GM12878 (cell line): ENCODE measurements around the gene TPCN1. TPM values are rescaled to one million over a fixed set of nuclear protein-coding genes. Genes with fewer than 3 reads are reported as not detected.
A peak's percentile ranks its signal among the peaks of the same experiment; 100 is the strongest.

Experiments
- ATAC-seq: fragments of 200-7000 bp; cut with Tn5 transposase; 3 replicates; pipeline ENCODE4 v1.9.1; 2020; ENCODE audit warnings: mild to moderate bottlenecking, moderate library complexity
- BruUV-seq: library from RNA; stranded (reverse); fragments of 400-500 nt; replicated peaks from 2 replicates; lab custom pipeline; 2021; lab: Mats Ljungman, UMichigan
- CTCF ChIA-PET: fragments of 300-600 bp; sonication (Branson Sonifier 250); formaldehyde crosslinking; extraction: SDS; loops from one replicate; lab custom pipeline; 2021; ENCODE audit warnings: inconsistent platforms; lab: Yijun Ruan, JAX
- POLR2A ChIA-PET: fragments of 350-600 bp; formaldehyde crosslinking; extraction: SDS; loops from one replicate; lab custom pipeline; 2021; ENCODE audit warnings: inconsistent platforms; lab: Charles Lee
- RAD21 ChIA-PET: fragments of 300-600 bp; sonication (Branson Sonifier 250); formaldehyde crosslinking; loops from one replicate; lab custom pipeline; 2023; ENCODE audit warnings: antibody characterized with exemption; ENCODE audit not compliant: unreplicated experiment; lab: Charles Lee
- SMC1A ChIA-PET: fragments of 300-600 bp; sonication (Branson Sonifier 250); formaldehyde crosslinking; loops from one replicate; lab custom pipeline; 2023; ENCODE audit not compliant: unreplicated experiment, uncharacterized antibody; lab: Charles Lee
- DNase-seq: peaks from one replicate; pipeline ENCODE4 v3.0.0-alpha.2; 2011; ENCODE audit warnings: low read depth, low spot score
- FAIRE-seq: peaks from 3 replicates; lab custom pipeline; 2011; peaks lifted over from hg19 to GRCh38; lab: Jason Lieb, UNC
- H2AFZ ChIP-seq: 2 replicates; pipeline ENCODE4 v1.6.0; 2011; ENCODE audit warnings: low read depth, low read length, control low read depth; ENCODE audit not compliant: control insufficient read depth
- H3K27ac ChIP-seq: 2 replicates; pipeline ENCODE4 v1.5.1; 2011; ENCODE audit warnings: control low read depth; ENCODE audit not compliant: control insufficient read depth, insufficient read depth
- H3K27me3 ChIP-seq, 2 experiments: replicated peaks in 1 of 2; 2 replicates each; pipeline versions ENCODE4 v1.6.0 to v1.6.1; 2011; ENCODE audit warnings: low read length in 1 of 2; ENCODE audit not compliant: control insufficient read depth in 2 of 2, insufficient read depth in 2 of 2
- H3K36me3 ChIP-seq, 2 experiments: 2 replicates each; pipeline ENCODE4 v1.5.1; 2011; ENCODE audit warnings: low read length in 1 of 2; ENCODE audit not compliant: control insufficient read depth in 2 of 2, insufficient read depth in 2 of 2
- H3K4me1 ChIP-seq: 2 replicates; pipeline ENCODE4 v1.6.1; 2011; ENCODE audit warnings: mild to moderate bottlenecking, low read length, moderate library complexity, mixed read lengths; ENCODE audit not compliant: control insufficient read depth, insufficient read depth
- H3K4me2 ChIP-seq: 2 replicates; pipeline ENCODE4 v1.6.0; 2011; ENCODE audit warnings: control low read depth; ENCODE audit not compliant: control insufficient read depth, insufficient read depth
- H3K4me3 ChIP-seq: fragments of 200-600 bp; sonication (generic); 2 replicates; pipeline ENCODE4 v1.5.1; 2016
- H3K79me2 ChIP-seq: 2 replicates; pipeline ENCODE4 v1.6.0; 2011; ENCODE audit warnings: low read length; ENCODE audit not compliant: control insufficient read depth, insufficient read depth
- H3K9ac ChIP-seq: 2 replicates; pipeline ENCODE4 v1.8.0; 2011; ENCODE audit warnings: low read length, control low read depth, mixed read lengths; ENCODE audit not compliant: control insufficient read depth, insufficient read depth
- H3K9me3 ChIP-seq: replicated peaks from 3 replicates; pipeline ENCODE4 v1.5.1; 2011; ENCODE audit warnings: mild to moderate bottlenecking, low read length; ENCODE audit not compliant: control insufficient read depth, insufficient read depth
- H4K20me1 ChIP-seq: 2 replicates; pipeline ENCODE4 v1.6.0; 2011; ENCODE audit not compliant: control insufficient read depth, insufficient read depth
- CREB1 ChIP-seq: IDR thresholded peaks from 2 replicates; pipeline ENCODE4 v1.6.1; 2012; ENCODE audit warnings: low read depth, mild to moderate bottlenecking, inconsistent platforms
- EED ChIP-seq: sonication (generic); IDR thresholded peaks from 2 replicates; pipeline ENCODE4 v1.6.1; 2016; ENCODE audit warnings: antibody characterized with exemption, low read depth
- HDGF ChIP-seq: fragments of 450-650 bp; IDR thresholded peaks from 2 replicates; pipeline ENCODE4 v1.6.1; 2016; ENCODE audit warnings: antibody characterized with exemption
- HSF1 ChIP-seq: fragments of 150-350 bp; IDR thresholded peaks from 2 replicates; pipeline ENCODE4 v1.6.1; 2014; ENCODE audit warnings: mild to moderate bottlenecking, low read depth, low read length
- LARP7 ChIP-seq: fragments of 450-650 bp; IDR thresholded peaks from 2 replicates; pipeline ENCODE4 v1.6.1; 2017; ENCODE audit warnings: mild to moderate bottlenecking
- NKRF ChIP-seq: fragments of 450-650 bp; conservative IDR thresholded peaks from 2 replicates; pipeline ENCODE4 v1.6.1; 2017; ENCODE audit warnings: mild to moderate bottlenecking, moderate library complexity
- NR2C1 ChIP-seq: fragments of 450-650 bp; IDR thresholded peaks from 2 replicates; pipeline ENCODE4 v1.6.1; 2017; ENCODE audit warnings: antibody characterized with exemption, mild to moderate bottlenecking, moderate library complexity
- NR2F1 ChIP-seq: fragments of 450-650 bp; conservative IDR thresholded peaks from 2 replicates; pipeline ENCODE4 v1.6.1; 2017; ENCODE audit warnings: mild to moderate bottlenecking
- RB1 ChIP-seq: fragments of 450-650 bp; formaldehyde crosslinking; IDR thresholded peaks from 2 replicates; pipeline ENCODE4 v1.6.1; 2017; ENCODE audit warnings: mild to moderate bottlenecking, borderline replicate concordance
- RFX5 ChIP-seq: IDR thresholded peaks from 2 replicates; pipeline ENCODE4 v1.6.1; 2011; ENCODE audit warnings: low read depth, low read length, improper control_type of control experiment
- RUNX3 ChIP-seq: IDR thresholded peaks from 2 replicates; pipeline ENCODE4 v1.6.1; 2012; ENCODE audit warnings: low read length, inconsistent platforms
- SPI1 ChIP-seq: IDR thresholded peaks from 2 replicates; pipeline ENCODE4 v1.6.1; 2011; ENCODE audit warnings: low read depth, mild to moderate bottlenecking, low read length, moderate library complexity, borderline replicate concordance; ENCODE audit not compliant: insufficient read depth
- SRF ChIP-seq, 2 experiments: IDR thresholded peaks; 2 replicates each; pipeline ENCODE4 v1.6.1; 2011; ENCODE audit warnings: low read depth in 2 of 2, low read length in 2 of 2, mild to moderate bottlenecking in 1 of 2, moderate library complexity in 1 of 2
- USF1 ChIP-seq: IDR thresholded peaks from 2 replicates; pipeline ENCODE4 v1.6.1; 2011; ENCODE audit warnings: borderline replicate concordance, low read depth, mild to moderate bottlenecking, moderate library complexity, mixed read lengths, low read length; ENCODE audit not compliant: insufficient read depth; ENCODE audit errors: extremely low read length
- ZNF384 ChIP-seq: IDR thresholded peaks from 2 replicates; pipeline ENCODE4 v1.6.1; 2012; ENCODE audit warnings: low read depth, mild to moderate bottlenecking, low read length, improper control_type of control experiment, borderline replicate concordance
- ZSCAN29 ChIP-seq: fragments of 450-650 bp; IDR thresholded peaks from 2 replicates; pipeline ENCODE4 v1.6.1; 2017; ENCODE audit warnings: mild to moderate bottlenecking, moderate library complexity
- WGBS: methylation state at CpG from one replicate; pipeline ENCODE4 v1.1.6; 2016; ENCODE audit warnings: low lambda C conversion rate; ENCODE audit not compliant: insufficient replicate concordance, insufficient coverage; ENCODE audit errors: missing lambda C conversion rate; 5-methylcytosine and 5-hydroxymethylcytosine counted together
- in situ Hi-C: fragments of 300-500 bp; cut with MboI; formaldehyde crosslinking; loops from 9 replicates; pipeline ENCODE4 v1.14.3; 2018; ENCODE audit warnings: mixed read lengths
- intact Hi-C: fragments of 100-400 bp; cut with micrococcal nuclease; formaldehyde crosslinking; loops from one replicate; pipeline ENCODE4 v1.14.2; 2022; ENCODE audit not compliant: unreplicated experiment
- polyA plus RNA-seq, 11 experiments: library from polyadenylated mRNA; depleted of rRNA in 4 of 11; unstranded in 6 of 11; stranded (reverse) in 5 of 11; fragments of >200 nt; fragmentation: Nextera tagmentation in 4 of 11; fragmentation: Illumina TruSeq in 1 of 11; extraction: Ambion mirVana in 4 of 11; extraction: Trizol in 1 of 11; gene quantifications; 1 replicate in 1 of 11; 2 replicates in 10 of 11; pipeline versions ENCODE4 v1.2.1 to v1.2.3, GENCODE V29; 2011 to 2016; ENCODE audit warnings: inconsistent platforms in 2 of 11, missing spikeins in 2 of 11, low read depth in 1 of 11
- total RNA-seq, 4 experiments: library from RNA; depleted of rRNA in 3 of 4; stranded (reverse); fragments of >200 nt in 3 of 4; fragmentation: Illumina TruSeq in 1 of 4; extraction: Trizol in 1 of 4; gene quantifications; 2 replicates each; pipeline versions ENCODE4 v1.2.1 to v1.2.3, GENCODE V29; 2013 to 2021
- TF ChIP-seq, protein P1 (sequence below): IDR thresholded peaks from 2 replicates; pipeline ENCODE4 v1.6.1; 2012; ENCODE audit warnings: low read length, inconsistent platforms

Gene TPCN1
- total and polyA plus RNA-seq, 10 of the 15 experiments (the other 5 are each of a cell fraction or from before 2014, with no cell fraction given): 0.79 to 30.9 (median 19.4) TPM

DNA sequence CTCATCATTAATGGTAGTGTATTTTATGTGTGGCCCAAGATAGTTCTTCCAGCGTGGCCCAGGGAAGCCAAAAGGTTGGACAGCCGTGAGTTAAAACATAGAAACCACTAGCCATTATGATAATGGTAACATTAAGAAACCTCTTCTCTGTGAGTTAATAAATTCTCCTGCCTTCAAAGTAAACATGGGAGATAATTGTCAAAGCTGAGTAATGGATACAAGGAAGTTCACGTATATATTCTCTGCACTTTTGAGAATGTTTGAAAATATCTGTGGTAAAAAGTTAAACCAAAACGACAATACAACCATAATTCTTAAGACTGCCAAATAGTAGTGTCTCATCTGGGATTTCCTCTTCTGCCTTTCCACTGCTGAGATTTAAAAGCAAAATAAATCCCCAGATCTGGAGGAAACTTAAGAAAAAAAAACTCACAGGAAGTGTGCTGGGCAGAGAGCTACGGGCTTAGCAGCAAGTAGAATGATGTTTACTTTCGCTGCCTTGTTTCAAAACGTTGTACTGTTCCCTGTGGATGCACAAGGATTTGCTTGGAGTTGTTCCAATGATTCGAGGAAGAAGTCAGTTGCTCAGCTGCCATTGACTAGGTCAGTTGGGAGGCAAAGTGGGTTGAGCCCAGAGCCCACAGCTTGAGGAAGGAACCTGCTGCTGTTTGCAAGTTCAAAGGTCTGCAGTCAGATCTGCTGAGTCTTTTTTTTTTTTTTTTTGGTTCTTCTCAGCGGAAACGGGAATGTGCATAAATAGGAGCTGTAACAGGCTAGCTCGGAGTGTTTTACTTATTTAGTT, 1.7 kb downstream of the TPCN1 start:
- H3K27ac ChIP-seq: peak overlapping the region; percentile 85
- H3K9me3 ChIP-seq: no peaks in the 10 kb centered on the region
- RAD21 ChIA-PET: interaction anchor here (0.6 to 4.4 kb wide), 13 partner anchors 9 to 314 kb away, joined by 3 to 51 read pairs (median 5); no protein-coding TSS in a partner anchor
- peak overlapping the region; percentile 90 for H3K4me2 ChIP-seq
- no peak for DNase-seq
- CTCF ChIA-PET: interaction anchor here (0.7 to 2.2 kb wide), 10 partner anchors 10 to 140 kb away, joined by 3 to 11 read pairs (median 4); no protein-coding TSS in a partner anchor
- ATAC-seq: peak; percentile 4; the same call in 2 of the 3 replicates
- H3K4me1 ChIP-seq: peaks cover 17% of the 10 kb centered on the region
- H2AFZ ChIP-seq: peak overlapping the region; percentile 55
- TSS peak; percentile 70 for BruUV-seq
- SMC1A ChIA-PET: interaction anchor here (0.6 to 15.7 kb wide), 14 partner anchors 7 to 245 kb away, joined by 3 to 237 read pairs (median 4); partner anchors contain the start of genes OAS2 and RITA1
- no peak for FAIRE-seq
- peaks cover 0 to 3% of the 10 kb centered on the region in 2 experiments; a peak in 2 of 4 replicates for H3K36me3 ChIP-seq
- H3K27me3 ChIP-seq: no peaks in the 10 kb centered on the region
- H3K9ac ChIP-seq: peak overlapping the region; percentile 90
- H3K79me2 ChIP-seq: peaks cover 31% of the 10 kb centered on the region
- intact Hi-C loops: no loop called here
- H3K4me3 ChIP-seq: peak overlapping the region; percentile 89
- H4K20me1 ChIP-seq: no peaks in the 10 kb centered on the region
- WGBS: 2% methylated on average over 11 of the region's 11 CpGs
- in situ Hi-C loops: loop anchor here (25.0 kb wide), 1 partner anchor 1786 kb away; no protein-coding TSS in a partner anchor
- POLR2A ChIA-PET: interaction anchor here (0.6 to 6.7 kb wide), 17 partner anchors 9 to 280 kb away, joined by 3 to 108 read pairs (median 5); partner anchors contain the start of genes DDX54, OAS2, RITA1 and SLC8B1
- TF ChIP-seq SPI1: no peak
- peak; percentile 4 for TF ChIP-seq RUNX3
- TF ChIP-seq HSF1: no peak
- TF ChIP-seq, protein P1, sequence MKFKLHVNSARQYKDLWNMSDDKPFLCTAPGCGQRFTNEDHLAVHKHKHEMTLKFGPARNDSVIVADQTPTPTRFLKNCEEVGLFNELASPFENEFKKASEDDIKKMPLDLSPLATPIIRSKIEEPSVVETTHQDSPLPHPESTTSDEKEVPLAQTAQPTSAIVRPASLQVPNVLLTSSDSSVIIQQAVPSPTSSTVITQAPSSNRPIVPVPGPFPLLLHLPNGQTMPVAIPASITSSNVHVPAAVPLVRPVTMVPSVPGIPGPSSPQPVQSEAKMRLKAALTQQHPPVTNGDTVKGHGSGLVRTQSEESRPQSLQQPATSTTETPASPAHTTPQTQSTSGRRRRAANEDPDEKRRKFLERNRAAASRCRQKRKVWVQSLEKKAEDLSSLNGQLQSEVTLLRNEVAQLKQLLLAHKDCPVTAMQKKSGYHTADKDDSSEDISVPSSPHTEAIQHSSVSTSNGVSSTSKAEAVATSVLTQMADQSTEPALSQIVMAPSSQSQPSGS: no peak
- peak; percentile 38; the same call in 1 of the 2 replicates for TF ChIP-seq NKRF
- TF ChIP-seq ZNF384: peak; percentile 73
- 0 out of 2 replicates have a peak, but pooled peaks have one; percentile 21 for TF ChIP-seq EED
- TF ChIP-seq HDGF: 0 out of 2 replicates have a peak, but pooled peaks have one; percentile 52
- TF ChIP-seq CREB1: no peak
- TF ChIP-seq ZSCAN29: no peak
- TF ChIP-seq NR2F1: peak; percentile 66
- TF ChIP-seq NR2C1: peak; percentile 64
- no peak for TF ChIP-seq USF1
- no peak for TF ChIP-seq LARP7
- TF ChIP-seq RB1: no peak
- TF ChIP-seq SRF (IDR thresholded peaks at IDR 0.05; ENCODE audit: low read depth in 2 of 2, low read length in 2 of 2): no peak
- no peak for TF ChIP-seq RFX5
